Endothelial cell of umbilical vein (primary cell): ENCODE measurements around the gene DDX51. TPM values are rescaled to one million over a fixed set of nuclear protein-coding genes. Genes with fewer than 3 reads are reported as not detected.

ENCODE experiments used
- BruUV-seq: library from RNA; stranded (reverse); fragments of 400-500 nt; replicated peaks from 2 replicates; lab custom pipeline; 2021; lab: Mats Ljungman, UMichigan
- CTCF ChIA-PET: fragments of 300-600, 350-600 bp; sonication (Branson Sonifier 250); formaldehyde crosslinking; loops from one replicate; lab custom pipeline; 2021; ENCODE audit warnings: antibody characterized with exemption, inconsistent platforms; lab: Charles Lee
- POLR2A ChIA-PET: fragments of 300-600, 350-600 bp; sonication (Branson Sonifier 250); formaldehyde crosslinking; loops from one replicate; lab custom pipeline; 2021; ENCODE audit warnings: antibody characterized with exemption, inconsistent platforms; lab: Charles Lee
- DNase-seq: peaks from one replicate; pipeline ENCODE4 v3.0.0-alpha.2; 2011; ENCODE audit warnings: low read depth, low spot score
- FAIRE-seq: peaks from 2 replicates; lab custom pipeline; 2011; peaks lifted over from hg19 to GRCh38; lab: Jason Lieb, UNC
- H2AFZ ChIP-seq: 2 replicates; pipeline ENCODE4 v1.6.0; 2012; ENCODE audit warnings: low read depth, low read length, control low read depth, inconsistent platforms
- H3K27ac ChIP-seq: 2 replicates; pipeline ENCODE4 v1.5.1; 2011; ENCODE audit warnings: low read depth, mild to moderate bottlenecking, control low read depth, low read length, moderate library complexity; ENCODE audit not compliant: insufficient read depth
- H3K27me3 ChIP-seq, 2 experiments: 2 replicates each; pipeline versions ENCODE4 v1.6.0 to v1.6.1; 2011; ENCODE audit warnings: low read length in 2 of 2, mixed read lengths in 1 of 2; ENCODE audit not compliant: control insufficient read depth in 2 of 2, insufficient read depth in 2 of 2
- H3K36me3 ChIP-seq, 2 experiments: 2 replicates in 1 of 2; 3 replicates in 1 of 2; pipeline ENCODE4 v1.5.1; 2011; ENCODE audit warnings: low read length in 2 of 2, mild to moderate bottlenecking in 1 of 2, moderate library complexity in 1 of 2; ENCODE audit not compliant: control insufficient read depth in 2 of 2, insufficient read depth in 2 of 2; ENCODE audit errors: extremely low read depth in 1 of 2
- H3K4me1 ChIP-seq: 3 replicates; pipeline ENCODE4 v1.5.1; 2011; ENCODE audit warnings: mild to moderate bottlenecking, low read length; ENCODE audit not compliant: control insufficient read depth, insufficient read depth; ENCODE audit errors: extremely low read depth
- H3K4me2 ChIP-seq: 2 replicates; pipeline ENCODE4 v1.6.1; 2011; ENCODE audit warnings: low read length, control low read depth, mixed read lengths; ENCODE audit not compliant: insufficient read depth
- H3K4me3 ChIP-seq, 3 experiments: fragments of 200-600 bp in 1 of 3; sonication (generic), shearing (Covaris generic) in 1 of 3; replicated peaks in 1 of 3; 2 replicates each; pipeline ENCODE4 v1.5.1; 2011 to 2016; ENCODE audit warnings: control low read depth in 3 of 3, low read length in 3 of 3, mild to moderate bottlenecking in 2 of 3, inconsistent platforms in 1 of 3, low read depth in 1 of 3, moderate library complexity in 1 of 3; ENCODE audit not compliant: insufficient read depth in 1 of 3
- H3K79me2 ChIP-seq: 2 replicates; pipeline ENCODE4 v1.6.0; 2012; ENCODE audit warnings: low read length, inconsistent platforms; ENCODE audit not compliant: control insufficient read depth, insufficient read depth
- H3K9ac ChIP-seq: replicated peaks from 2 replicates; pipeline ENCODE3; 2011; ENCODE audit warnings: low read length, control low read depth; ENCODE audit not compliant: insufficient read depth; ENCODE audit errors: extremely low read depth
- H3K9me1 ChIP-seq: replicated peaks from 3 replicates; pipeline ENCODE4 v1.6.0; 2011; ENCODE audit warnings: mild to moderate bottlenecking, low read length; ENCODE audit not compliant: control insufficient read depth, insufficient read depth; ENCODE audit errors: extremely low read depth
- H3K9me3 ChIP-seq: replicated peaks from 2 replicates; pipeline ENCODE4 v1.5.1; 2012; ENCODE audit warnings: low read length, inconsistent platforms; ENCODE audit not compliant: control insufficient read depth, insufficient read depth
- H4K20me1 ChIP-seq: replicated peaks from 2 replicates; pipeline ENCODE3; 2011; ENCODE audit warnings: mild to moderate bottlenecking, low read length; ENCODE audit not compliant: control insufficient read depth, insufficient read depth; ENCODE audit errors: extremely low read depth
- CTCF ChIP-seq, 2 donors: IDR thresholded peaks; 1 replicate in 1 of 2; 2 replicates in 1 of 2; pipeline ENCODE4 v1.5.1; 2011; ENCODE audit warnings: low read length in 2 of 2, mild to moderate bottlenecking in 2 of 2, moderate library complexity in 2 of 2, control low read depth in 1 of 2, inconsistent platforms in 1 of 2, low read depth in 1 of 2; ENCODE audit not compliant: insufficient read depth in 1 of 2; ENCODE audit errors: extremely low read depth in 1 of 2
- EZH2 ChIP-seq: IDR thresholded peaks from 2 replicates; pipeline ENCODE4 v1.6.1; 2012; ENCODE audit warnings: borderline replicate concordance, low read depth, mild to moderate bottlenecking, moderate library complexity, low read length, inconsistent platforms; ENCODE audit not compliant: severe bottlenecking
- FOS ChIP-seq: IDR thresholded peaks from 2 replicates; pipeline ENCODE4 v1.6.1; 2011; ENCODE audit warnings: mild to moderate bottlenecking, low read length, moderate library complexity, borderline replicate concordance; ENCODE audit not compliant: insufficient read depth
- GATA2 ChIP-seq: IDR thresholded peaks from 2 replicates; pipeline ENCODE4 v1.7.0; 2011; ENCODE audit warnings: low read depth, mild to moderate bottlenecking, moderate library complexity, mixed read lengths, low read length; ENCODE audit not compliant: insufficient read length, insufficient read depth
- JUN ChIP-seq: IDR thresholded peaks from 2 replicates; pipeline ENCODE4 v1.6.1; 2011; ENCODE audit warnings: borderline replicate concordance, low read depth; ENCODE audit not compliant: insufficient read length, insufficient read depth
- MAX ChIP-seq: IDR thresholded peaks from 2 replicates; pipeline ENCODE4 v1.6.1; 2011; ENCODE audit not compliant: insufficient read depth, insufficient read length
- MYC ChIP-seq: IDR thresholded peaks from one replicate; pipeline ENCODE4 v1.6.1; 2011; ENCODE audit warnings: mild to moderate bottlenecking, low read depth, low read length
- POLR2A ChIP-seq: IDR thresholded peaks from 2 replicates; pipeline ENCODE4 v1.6.1; 2012; ENCODE audit warnings: low read depth, mild to moderate bottlenecking, control low read depth, low read length
- POLR2AphosphoS5 ChIP-seq: IDR thresholded peaks from 2 replicates; pipeline ENCODE4 v1.6.1; 2012; ENCODE audit warnings: low read depth, mild to moderate bottlenecking, control low read depth, low read length, moderate library complexity; ENCODE audit not compliant: insufficient read depth
- dilution Hi-C: fragments of 300-500 bp; cut with MboI; formaldehyde crosslinking; loops from one replicate; pipeline ENCODE4 v1.15.0; 2019; ENCODE audit warnings: low sequenced_read_pairs; ENCODE audit not compliant: extremely low pct_ligation_motif_present
- intact Hi-C: fragments of 100-400 bp; cut with micrococcal nuclease; formaldehyde crosslinking; loops from one replicate; pipeline ENCODE4 v1.10.0; 2022
- polyA plus RNA-seq, 4 experiments: library from polyadenylated mRNA; depleted of rRNA in 3 of 4; stranded (reverse) in 3 of 4; unstranded in 1 of 4; fragments of >200 nt; gene quantifications; 2 replicates each; pipeline versions ENCODE4 v1.2.1 to v1.2.3, GENCODE V29; 2011 to 2012; ENCODE audit warnings: missing spikeins in 1 of 4
- total RNA-seq: library from RNA; stranded (reverse); gene quantifications from 2 replicates; pipeline ENCODE4 v1.2.3, GENCODE V29; 2021

The DDX51 gene
- total and polyA plus RNA-seq, 2 donors (not counting 3 experiments of a cell fraction or from before 2014, with no cell fraction given): 11.4 to 23.5 TPM

GRCh38 chr12:132131952-132132351 is 12.2 kb downstream of the DDX51 start:
- peaks cover 0 to 5% of the 10 kb centered on the region in 2 experiments for H3K36me3 ChIP-seq
- no peaks in the 10 kb centered on the region for H3K9me3 ChIP-seq
- TF ChIP-seq FOS (no peak), CTCF (IDR thresholded peaks at IDR 0.05; ENCODE audit: extremely low read depth in 1 of 2, insufficient read depth in 1 of 2, low read depth in 1 of 2, low read length in 2 of 2) (no peak), MYC (no peak), POLR2AphosphoS5 (no peak), EZH2 (no peak)
- H3K4me1 ChIP-seq: no peaks in the 10 kb centered on the region
- H2AFZ ChIP-seq: no peak overlapping the region
- intact Hi-C loops (no loop called here), dilution Hi-C loops (no loop called here)
- H3K79me2 ChIP-seq: no peaks in the 10 kb centered on the region
- no peaks in the 10 kb centered on the region for H3K27me3 ChIP-seq
- H4K20me1 ChIP-seq: no peaks in the 10 kb centered on the region
- DNase-seq (no peak), FAIRE-seq (no peak)
- H3K9me1 ChIP-seq: no peaks in the 10 kb centered on the region
- H3K27ac ChIP-seq: no peak overlapping the region
- H3K4me2 ChIP-seq: no peak overlapping the region
- CTCF ChIA-PET: no interaction called here
- H3K9ac ChIP-seq: no peak overlapping the region
- POLR2A ChIA-PET: no interaction called here
- no TSS peak for BruUV-seq
- no peak overlapping the region for H3K4me3 ChIP-seq

GRCh38 chr12:132131229-132131628 is 12.9 kb downstream of the DDX51 start:
- peaks cover 0 to 12% of the 10 kb centered on the region in 2 experiments for H3K36me3 ChIP-seq
- H3K79me2 ChIP-seq: no peaks in the 10 kb centered on the region
- no peak overlapping the region for H3K27ac ChIP-seq
- H3K27me3 ChIP-seq: no peaks in the 10 kb centered on the region
- BruUV-seq: no TSS peak
- H3K9ac ChIP-seq: no peak overlapping the region
- no peak for TF ChIP-seq JUN
- TF ChIP-seq MYC: no peak
- no peak for TF ChIP-seq CTCF (IDR thresholded peaks at IDR 0.05; ENCODE audit: extremely low read depth in 1 of 2, insufficient read depth in 1 of 2, low read depth in 1 of 2, low read length in 2 of 2)
- no peak for TF ChIP-seq FOS
- no peak for TF ChIP-seq EZH2
- no peak for TF ChIP-seq GATA2
- no peak for TF ChIP-seq MAX
- no peak for TF ChIP-seq POLR2A
- TF ChIP-seq POLR2AphosphoS5: no peak
- no peak for FAIRE-seq
- H4K20me1 ChIP-seq: no peaks in the 10 kb centered on the region
- dilution Hi-C loops: no loop called here
- no peak overlapping the region for H3K4me2 ChIP-seq
- ChIA-PET CTCF (no interaction called here), POLR2A (no interaction called here)
- no peak overlapping the region for H3K4me3 ChIP-seq
- intact Hi-C loops: no loop called here
- no peaks in the 10 kb centered on the region for H3K9me1 ChIP-seq
- no peaks in the 10 kb centered on the region for H3K9me3 ChIP-seq
- H3K4me1 ChIP-seq: no peaks in the 10 kb centered on the region
- DNase-seq: no peak
- H2AFZ ChIP-seq: no peak overlapping the region
